K562 (cell line): ENCODE data around the gene PSMA7. TPM values are rescaled to one million over a fixed set of nuclear protein-coding genes. Genes with fewer than 3 reads are reported as not detected.

Source experiments
- ATAC-seq: fragments of 200-7000 bp; cut with Tn5 transposase; 3 replicates; pipeline ENCODE4 v1.9.1; 2020; ENCODE audit warnings: moderate library complexity
- BruUV-seq: library from RNA; stranded (reverse); fragments of 400-500 nt; replicated peaks from 2 replicates; lab custom pipeline; 2021; lab: Mats Ljungman, UMichigan
- CTCF ChIA-PET: fragments of 300-600 bp; formaldehyde crosslinking; extraction: SDS; loops from one replicate; lab custom pipeline; 2021; ENCODE audit warnings: low intra/inter-chr PET ratio; lab: Yijun Ruan, JAX
- POLR2A ChIA-PET: fragments of 300-600, 350-650 bp; sonication (Branson Sonifier 250); formaldehyde crosslinking; extraction: SDS; loops from one replicate; lab custom pipeline; 2021; ENCODE audit warnings: antibody characterized with exemption, inconsistent platforms; lab: Yijun Ruan, JAX
- DNase-seq, 4 experiments: peaks; one replicate each; pipeline versions ENCODE4 v3.0.0 to v3.0.0-alpha.2; 2011 to 2018; ENCODE audit warnings: low spot score in 3 of 4, mixed read lengths in 3 of 4; ENCODE audit errors: extremely low read depth in 1 of 4
- FAIRE-seq: peaks from 2 replicates; lab custom pipeline; 2011; peaks lifted over from hg19 to GRCh38; lab: Jason Lieb, UNC
- H2AFZ ChIP-seq: 2 replicates; pipeline ENCODE4 v1.6.0; 2011; ENCODE audit warnings: low read depth, low read length, control low read depth, inconsistent platforms
- H3K27ac ChIP-seq: fragments of 200-600 bp; 3 replicates; pipeline ENCODE4 v1.8.0; 2011; ENCODE audit warnings: low read depth, mild to moderate bottlenecking, control low read depth, inconsistent platforms, low read length, moderate library complexity, mixed read lengths; ENCODE audit errors: extremely low read depth
- H3K27me3 ChIP-seq, 2 experiments: fragments of 300-600 bp in 1 of 2; 2 replicates in 1 of 2; 3 replicates in 1 of 2; pipeline versions ENCODE4 v1.6.0 to v1.8.0; 2011; ENCODE audit warnings: inconsistent platforms in 2 of 2, low read length in 2 of 2, mild to moderate bottlenecking in 1 of 2, mixed read lengths in 1 of 2, moderate library complexity in 1 of 2; ENCODE audit not compliant: control insufficient read depth in 2 of 2, insufficient read depth in 2 of 2
- H3K36me3 ChIP-seq: fragments of 300-600 bp; 3 replicates; pipeline ENCODE4 v1.8.0; 2011; ENCODE audit warnings: mild to moderate bottlenecking, low read length, inconsistent platforms; ENCODE audit not compliant: control insufficient read depth, insufficient read depth
- H3K4me1 ChIP-seq, 2 experiments: fragments of 200-600 bp in 1 of 2; replicated peaks in 1 of 2; 2 replicates in 1 of 2; 3 replicates in 1 of 2; pipeline versions ENCODE4 v1.5.1 to v1.8.0; 2011; ENCODE audit warnings: inconsistent platforms in 2 of 2, low read length in 2 of 2, mild to moderate bottlenecking in 1 of 2, mixed read lengths in 1 of 2, moderate library complexity in 1 of 2; ENCODE audit not compliant: control insufficient read depth in 2 of 2, insufficient read depth in 2 of 2
- H3K4me2 ChIP-seq: 2 replicates; pipeline ENCODE4 v1.6.1; 2011; ENCODE audit warnings: low read length, control low read depth, inconsistent platforms, mixed read lengths; ENCODE audit not compliant: insufficient read depth
- H3K4me3 ChIP-seq: fragments of 200-600 bp; sonication (generic), shearing (Covaris generic); 2 replicates; pipeline ENCODE4 v1.5.1; 2016; ENCODE audit warnings: control low read depth, inconsistent platforms
- H3K79me2 ChIP-seq: fragments of 200-600 bp; 3 replicates; pipeline ENCODE4 v1.8.0; 2011; ENCODE audit warnings: low read length, inconsistent platforms; ENCODE audit not compliant: control insufficient read depth, insufficient read depth
- H3K9ac ChIP-seq, 2 experiments: 2 replicates each; pipeline versions ENCODE4 v1.6.0 to v1.6.1; 2011; ENCODE audit warnings: low read depth in 2 of 2, low read length in 2 of 2, control low read depth in 1 of 2, inconsistent platforms in 1 of 2, mild to moderate bottlenecking in 1 of 2, mixed read lengths in 1 of 2; ENCODE audit not compliant: insufficient read depth in 1 of 2
- H3K9me1 ChIP-seq: one replicate; pipeline ENCODE4 v1.6.0; 2011; ENCODE audit warnings: inconsistent platforms, mild to moderate bottlenecking, low read length, moderate library complexity; ENCODE audit not compliant: control insufficient read depth, insufficient read depth
- H3K9me3 ChIP-seq: replicated peaks from 2 replicates; pipeline ENCODE4 v1.5.1; 2011; ENCODE audit warnings: low read depth, low read length, inconsistent platforms; ENCODE audit not compliant: control insufficient read depth, insufficient read depth
- H4K20me1 ChIP-seq: replicated peaks from 2 replicates; pipeline ENCODE4 v1.6.1; 2011; ENCODE audit warnings: low read length, inconsistent platforms, mixed read lengths; ENCODE audit not compliant: control insufficient read depth, insufficient read depth
- FOXA1 ChIP-seq: fragments of 450-650 bp; IDR thresholded peaks from 2 replicates; pipeline ENCODE4 v1.6.1; 2016; ENCODE audit warnings: mild to moderate bottlenecking, borderline replicate concordance
- OTX1 ChIP-seq: fragments of 450-650 bp; formaldehyde crosslinking; IDR thresholded peaks from 2 replicates; pipeline ENCODE4 v1.4.0; 2022; ENCODE audit warnings: mild to moderate bottlenecking
- RERE ChIP-seq: sonication (generic); formaldehyde crosslinking; IDR thresholded peaks from 2 replicates; pipeline ENCODE4 v1.8.0; 2023; ENCODE audit warnings: missing genetic modification reagents, mild to moderate bottlenecking, borderline replicate concordance
- RFX1 ChIP-seq: fragments of 450-650 bp; IDR thresholded peaks from 2 replicates; pipeline ENCODE4 v1.6.1; 2016; ENCODE audit warnings: mild to moderate bottlenecking, moderate library complexity
- ZNF511 ChIP-seq: sonication (generic); formaldehyde crosslinking; IDR thresholded peaks from 2 replicates; pipeline ENCODE4 v1.8.0; 2022; ENCODE audit warnings: mild to moderate bottlenecking, missing genetic modification reagents
- WGBS: fragments of 100-300 bp; shearing (Covaris generic); methylation state at CpG from one replicate; pipeline ENCODE4 v1.1.6; 2016; ENCODE audit warnings: low coverage, mixed read lengths; ENCODE audit not compliant: insufficient coverage; ENCODE audit errors: missing lambda C conversion rate; 5-methylcytosine and 5-hydroxymethylcytosine counted together
- in situ Hi-C: fragments of 300-500 bp; cut with MboI; formaldehyde crosslinking; loops from 4 replicates; pipeline ENCODE4 v1.15.0; 2018; ENCODE audit warnings: inconsistent platforms, mixed read lengths
- intact Hi-C: fragments of 100-400 bp; cut with micrococcal nuclease; formaldehyde crosslinking; loops from 2 replicates; pipeline ENCODE4 v1.14.2; 2022
- polyA plus RNA-seq, 8 experiments: library from polyadenylated mRNA; depleted of rRNA in 4 of 8; stranded (reverse) in 5 of 8; unstranded in 3 of 8; fragments of >200 nt; fragmentation: Nextera tagmentation in 2 of 8; fragmentation: Illumina TruSeq in 1 of 8; extraction: Ambion mirVana in 2 of 8; extraction: Trizol in 1 of 8; gene quantifications; 2 replicates each; pipeline versions ENCODE4 v1.2.1 to v1.2.3, GENCODE V29; 2011 to 2014; ENCODE audit warnings: inconsistent platforms in 1 of 8, missing spikeins in 1 of 8
- total RNA-seq, 7 experiments: library from RNA; depleted of rRNA in 6 of 7; stranded (reverse); fragments of >200 nt in 6 of 7; fragmentation: Illumina TruSeq in 2 of 7; extraction: Trizol in 2 of 7; gene quantifications; 2 replicates each; pipeline versions ENCODE4 v1.2.1 to v1.2.3, GENCODE V29; 2011 to 2021; ENCODE audit warnings: low replicate concordance in 1 of 7

Gene PSMA7
- total and polyA plus RNA-seq, 9 of the 15 experiments (the other 6 are each of a cell fraction or from before 2014, with no cell fraction given) = 257 to 510 (median 393) TPM

GRCh38 chr20:62117362-62117646 is 25.9 kb downstream of the PSMA7 start:
- FAIRE-seq (no peak), DNase-seq (no peak), ATAC-seq (no peak)
- in situ Hi-C loops (no loop called here), intact Hi-C loops (no loop called here)
- Histone ChIP-seq H3K9me1 (no peaks in the 10 kb centered on the region), H3K4me3 (no peak overlapping the region), H3K36me3 (no peaks in the 10 kb centered on the region), H3K79me2 (peaks cover under 1% of the 10 kb centered on the region; the same call in 1 of the 3 replicates), H3K27me3 (peaks cover 19 to 54% of the 10 kb centered on the region in 2 experiments), H2AFZ (no peak overlapping the region), H3K27ac (no peak overlapping the region), H3K4me1 (peaks cover 4 to 40% of the 10 kb centered on the region in 2 experiments; a peak in 4 of 5 replicates), H3K4me2 (no peak overlapping the region), H4K20me1 (no peaks in the 10 kb centered on the region), H3K9me3 (no peaks in the 10 kb centered on the region; the same call in none of the 2 replicates), H3K9ac (peak overlapping the region in 1 of 2 experiments; percentile 13; a peak in 1 of 4 replicates)
- no peak for TF ChIP-seq FOXA1
- no peak for TF ChIP-seq RERE (CRISPR knock-in tag)
- TF ChIP-seq RFX1 = peak; percentile 89
- TF ChIP-seq ZNF511 (CRISPR knock-in tag) = no peak
- no peak for TF ChIP-seq OTX1 (CRISPR knock-in tag)
- WGBS = 12% methylated on average over 9 of the region's 9 CpGs
- ChIA-PET POLR2A (no interaction called here), CTCF (no interaction called here)
- BruUV-seq = no TSS peak
